ENCODE results near the gene CCND2. TPM values are rescaled to one million over a fixed set of nuclear protein-coding genes. Genes with fewer than 3 reads are reported as not detected.
A peak's percentile ranks its signal among the peaks of the same experiment; 100 is the strongest.

Gene CCND2
- total RNA-seq, 2 donors from 2014 or later = 180 to 217 TPM

GRCh38 chr12:4277857-4278256 is 4.3 kb downstream of the CCND2 start:
- Histone ChIP-seq H3K9me3 (no peaks in the 10 kb centered on the region), H3K27ac (no peak overlapping the region), H3K4me1 (peaks cover 39% of the 10 kb centered on the region), H3K9ac (ENCODE audit: low read depth in 2 of 2, low read length in 2 of 2) (peak overlapping the region; percentile 30 to 99), H3K36me3 (peaks cover 11% of the 10 kb centered on the region), H3K27me3 (no peaks in the 10 kb centered on the region), H3K4me3 (no peak overlapping the region)
- DNase-seq = no peak
- no peak for TF ChIP-seq CTCF (IDR thresholded peaks at IDR 0.05)
- intact Hi-C loops (cut with DNase I) = loop anchor here (2.0 to 10.0 kb wide), 5 partner anchors 133 to 393 kb away; no protein-coding TSS in a partner anchor

GRCh38 chr12:4278329-4279197 is 5.0 kb downstream of the CCND2 start:
- Histone ChIP-seq H3K4me3 (no peak overlapping the region), H3K27ac (peak overlapping the region; percentile 56), H3K27me3 (no peaks in the 10 kb centered on the region), H3K36me3 (peaks cover 11% of the 10 kb centered on the region), H3K9me3 (no peaks in the 10 kb centered on the region), H3K4me1 (peaks cover 36% of the 10 kb centered on the region), H3K9ac (ENCODE audit: low read depth in 2 of 2, low read length in 2 of 2) (peak overlapping the region in 1 of 2 donors; percentile 99)
- no peak for TF ChIP-seq CTCF (IDR thresholded peaks at IDR 0.05)
- intact Hi-C loops (cut with DNase I) = loop anchor here (2.0 to 10.0 kb wide), 5 partner anchors 134 to 394 kb away; no protein-coding TSS in a partner anchor
- DNase-seq = peak; percentile 80

- H3K36me3 ChIP-seq = peaks cover 11% of the 10 kb centered on the region
- H3K4me3 ChIP-seq = no peak overlapping the region
- H3K4me1 ChIP-seq = peaks cover 36% of the 10 kb centered on the region
- H3K9me3 ChIP-seq = no peaks in the 10 kb centered on the region
- H3K27me3 ChIP-seq = no peaks in the 10 kb centered on the region
- intact Hi-C loops (cut with DNase I) = loop anchor here (2.0 to 10.0 kb wide), 5 partner anchors 134 to 394 kb away; no protein-coding TSS in a partner anchor
- TF ChIP-seq CTCF (IDR thresholded peaks at IDR 0.05) = no peak
- peak overlapping the region in 1 of 2 donors; percentile 76 for H3K9ac ChIP-seq (ENCODE audit: low read depth in 2 of 2, low read length in 2 of 2)
- peak; percentile 86 for DNase-seq
- H3K27ac ChIP-seq = peak overlapping the region; percentile 56
Observed at GRCh38 chr12:4279198-4279690, 5.7 kb downstream of the CCND2 start.

GRCh38 chr12:4280351-4281163 is 7.0 kb downstream of the CCND2 start:
- H3K36me3 ChIP-seq = peaks cover 11% of the 10 kb centered on the region
- H3K9me3 ChIP-seq = no peaks in the 10 kb centered on the region
- H3K4me3 ChIP-seq = no peak overlapping the region
- intact Hi-C loops (cut with DNase I) = no loop called here
- H3K9ac ChIP-seq (ENCODE audit: low read depth in 2 of 2, low read length in 2 of 2) = peak overlapping the region; percentile 26 to 76
- peak; percentile 69 for DNase-seq
- H3K4me1 ChIP-seq = peaks cover 36% of the 10 kb centered on the region
- peak overlapping the region; percentile 43 for H3K27ac ChIP-seq
- H3K27me3 ChIP-seq = no peaks in the 10 kb centered on the region
- no peak for TF ChIP-seq CTCF (IDR thresholded peaks at IDR 0.05)

GRCh38 chr12:4281173-4281654 is 7.7 kb downstream of the CCND2 start:
- Histone ChIP-seq H3K9ac (ENCODE audit: low read depth in 2 of 2, low read length in 2 of 2) (peak overlapping the region in 1 of 2 donors; percentile 76), H3K4me3 (no peak overlapping the region), H3K36me3 (peaks cover 11% of the 10 kb centered on the region), H3K27me3 (no peaks in the 10 kb centered on the region), H3K9me3 (no peaks in the 10 kb centered on the region), H3K4me1 (peaks cover 34% of the 10 kb centered on the region), H3K27ac (peak overlapping the region; percentile 43)
- DNase-seq = peak; percentile 48
- no peak for TF ChIP-seq CTCF (IDR thresholded peaks at IDR 0.05)
- intact Hi-C loops (cut with DNase I) = no loop called here
